HCT116 (cell line): ENCODE data around the gene GPI. TPM values are rescaled to one million over a fixed set of nuclear protein-coding genes. Genes with fewer than 3 reads are reported as not detected.

ENCODE experiments used
- ATAC-seq: fragments of 200-7000 bp; cut with Tn5 transposase; 2 replicates; pipeline ENCODE4 v1.9.1; 2020; ENCODE audit warnings: mild to moderate bottlenecking, moderate library complexity
- BruUV-seq: library from RNA; stranded (reverse); fragments of 400-500 nt; replicated peaks from 2 replicates; lab custom pipeline; 2021; lab: Mats Ljungman, UMichigan
- CTCF ChIA-PET: fragments of 300-600 bp; sonication (Branson Sonifier 250); formaldehyde crosslinking; loops from one replicate; lab custom pipeline; 2021; ENCODE audit warnings: antibody characterized with exemption; lab: Charles Lee
- POLR2A ChIA-PET: fragments of 300-600, 350-600 bp; sonication (Branson Sonifier 250); formaldehyde crosslinking; loops from one replicate; lab custom pipeline; 2021; ENCODE audit warnings: antibody characterized with exemption; lab: Charles Lee
- RAD21 ChIA-PET, 2 experiments: fragments of 300-600 bp; sonication (Branson Sonifier 250); formaldehyde crosslinking; loops; one replicate each; lab custom pipeline; 2023; ENCODE audit warnings: low total read pairs in 2 of 2; ENCODE audit not compliant: uncharacterized antibody in 2 of 2, unreplicated experiment in 2 of 2, low non-redundant PET in 1 of 2; lab: Charles Lee
- DNase-seq: peaks from one replicate; pipeline ENCODE4 v3.0.0-alpha.2; 2010; ENCODE audit warnings: low read depth, low spot score
- H2AFZ ChIP-seq: fragments of 200-600 bp; shearing (Covaris generic), sonication (generic); 2 replicates; pipeline ENCODE4 v1.6.1; 2017; ENCODE audit warnings: low read depth, mixed run types, mixed read lengths, antibody characterized with exemption, low read length; ENCODE audit not compliant: poor library complexity, severe bottlenecking
- H3K27ac ChIP-seq: 2 replicates; pipeline ENCODE4 v1.5.1; 2012; ENCODE audit warnings: low read depth, low read length
- H3K27me3 ChIP-seq: fragments of 200-600 bp; sonication (generic); 2 replicates; pipeline ENCODE4 v1.6.1; 2016; ENCODE audit warnings: mixed run types, low read length, mixed read lengths; ENCODE audit not compliant: insufficient read depth
- H3K36me3 ChIP-seq, 2 experiments: fragments of 200-500 bp in 1 of 2; fragments of 200-600 bp in 1 of 2; sonication (Bioruptor generic) in 1 of 2; sonication (generic) in 1 of 2; 2 replicates each; pipeline versions ENCODE4 v1.5.1 to v1.6.1; 2014 to 2016; ENCODE audit warnings: low read length in 2 of 2, inconsistent platforms in 1 of 2, mixed read lengths in 1 of 2, mixed run types in 1 of 2; ENCODE audit not compliant: insufficient read depth in 2 of 2, control insufficient read depth in 1 of 2
- H3K4me1 ChIP-seq, 2 experiments: fragments of 200-600 bp in 1 of 2; sonication (generic) in 1 of 2; 2 replicates each; pipeline versions ENCODE4 v1.5.1 to v1.6.1; 2012 to 2017; ENCODE audit warnings: low read length in 2 of 2, inconsistent platforms in 1 of 2, mild to moderate bottlenecking in 1 of 2, mixed read lengths in 1 of 2, mixed run types in 1 of 2, moderate library complexity in 1 of 2; ENCODE audit not compliant: insufficient read depth in 2 of 2, control insufficient read depth in 1 of 2
- H3K4me2 ChIP-seq: fragments of 200-600 bp; sonication (generic); 2 replicates; pipeline ENCODE4 v1.6.1; 2017; ENCODE audit warnings: mixed run types, low read length, mixed read lengths
- H3K4me3 ChIP-seq, 2 experiments: fragments of 200-600 bp in 1 of 2; sonication (generic) in 1 of 2; replicated peaks in 1 of 2; 2 replicates each; pipeline ENCODE4 v1.5.1; 2011 to 2016; ENCODE audit warnings: low read length in 2 of 2, control low read depth in 1 of 2, low read depth in 1 of 2, mild to moderate bottlenecking in 1 of 2, mixed read lengths in 1 of 2, mixed run types in 1 of 2
- H3K79me2 ChIP-seq: fragments of 200-600 bp; sonication (generic); 2 replicates; pipeline ENCODE4 v1.6.1; 2017; ENCODE audit warnings: mild to moderate bottlenecking, mixed run types, low read length, moderate library complexity, mixed read lengths; ENCODE audit not compliant: insufficient read depth
- H3K9ac ChIP-seq: fragments of 200-600 bp; sonication (generic); 2 replicates; pipeline ENCODE4 v1.6.1; 2016; ENCODE audit warnings: low read length, mixed read lengths
- H3K9me2 ChIP-seq: fragments of 200-600 bp; sonication (generic), shearing (Covaris generic); 2 replicates; pipeline ENCODE4 v1.6.1; 2017; ENCODE audit warnings: mixed run types, mild to moderate bottlenecking, moderate library complexity; ENCODE audit not compliant: insufficient read depth
- H3K9me3 ChIP-seq, 2 experiments: fragments of 200-500 bp in 1 of 2; fragments of 200-600 bp in 1 of 2; sonication (Bioruptor generic) in 1 of 2; sonication (generic) in 1 of 2; 2 replicates each; pipeline ENCODE4 v1.6.1; 2014 to 2017; ENCODE audit warnings: low read length in 2 of 2, mixed read lengths in 2 of 2, inconsistent platforms in 1 of 2, low read depth in 1 of 2, mild to moderate bottlenecking in 1 of 2, mixed run types in 1 of 2, moderate library complexity in 1 of 2; ENCODE audit not compliant: control insufficient read depth in 1 of 2, insufficient read depth in 1 of 2
- H4K20me1 ChIP-seq: fragments of 200-600 bp; sonication (generic), shearing (Covaris generic); 2 replicates; pipeline ENCODE4 v1.6.1; 2017; ENCODE audit warnings: mixed run types, mild to moderate bottlenecking, moderate library complexity; ENCODE audit not compliant: insufficient read depth
- CBX3 ChIP-seq: IDR thresholded peaks from 2 replicates; pipeline ENCODE4 v1.6.1; 2012; ENCODE audit warnings: low read depth
- CEBPB ChIP-seq: IDR thresholded peaks from 2 replicates; pipeline ENCODE4 v1.6.1; 2012; ENCODE audit warnings: low read depth
- EGR1 ChIP-seq: IDR thresholded peaks from 2 replicates; pipeline ENCODE4 v1.6.1; 2012; ENCODE audit warnings: low read depth
- ELF1 ChIP-seq: IDR thresholded peaks from 2 replicates; pipeline ENCODE4 v1.6.1; 2012; ENCODE audit warnings: low read depth, borderline replicate concordance
- EZH2 ChIP-seq: fragments of 200-600 bp; sonication (generic); IDR thresholded peaks from 2 replicates; pipeline ENCODE4 v1.6.1; 2017; ENCODE audit warnings: antibody characterized with exemption, mixed run types
- EZH2phosphoT487 ChIP-seq: fragments of 200-600 bp; IDR thresholded peaks from 2 replicates; pipeline ENCODE4 v1.6.1; 2018; ENCODE audit warnings: antibody characterized with exemption, borderline replicate concordance
- FOSL1 ChIP-seq: IDR thresholded peaks from 2 replicates; pipeline ENCODE4 v1.6.1; 2012; ENCODE audit warnings: low read depth
- MAX ChIP-seq: IDR thresholded peaks from 2 replicates; pipeline ENCODE4 v1.6.1; 2012
- POLR2A ChIP-seq: IDR thresholded peaks from 2 replicates; pipeline ENCODE4 v1.7.0; 2011; ENCODE audit warnings: borderline replicate concordance; ENCODE audit not compliant: insufficient read depth, insufficient read length; ENCODE audit errors: extremely low read depth
- POLR2AphosphoS5 ChIP-seq: IDR thresholded peaks from 2 replicates; pipeline ENCODE4 v1.6.1; 2011; ENCODE audit warnings: mild to moderate bottlenecking, low read depth, low read length, moderate library complexity
- RAD21 ChIP-seq: IDR thresholded peaks from 2 replicates; pipeline ENCODE4 v1.6.1; 2012; ENCODE audit warnings: low read depth, mild to moderate bottlenecking
- SIN3A ChIP-seq: IDR thresholded peaks from 2 replicates; pipeline ENCODE4 v1.6.1; 2012; ENCODE audit warnings: low read depth
- SP1 ChIP-seq: IDR thresholded peaks from 2 replicates; pipeline ENCODE4 v1.6.1; 2012; ENCODE audit warnings: low read depth
- TCF7L2 ChIP-seq: IDR thresholded peaks from 2 replicates; pipeline ENCODE4 v1.7.0; 2011; ENCODE audit warnings: borderline replicate concordance, inconsistent platforms; ENCODE audit not compliant: insufficient read depth, insufficient read length; ENCODE audit errors: extremely low read depth
- YY1 ChIP-seq: IDR thresholded peaks from 2 replicates; pipeline ENCODE4 v1.6.1; 2011; ENCODE audit warnings: low read length, low read depth, moderate library complexity, mild to moderate bottlenecking; ENCODE audit not compliant: insufficient replicate concordance; ENCODE audit errors: extremely low read depth
- ZBTB33 ChIP-seq: IDR thresholded peaks from 2 replicates; pipeline ENCODE4 v1.6.1; 2011; ENCODE audit warnings: mild to moderate bottlenecking, low read length, moderate library complexity; ENCODE audit not compliant: insufficient replicate concordance; ENCODE audit errors: extremely low read depth
- ZNF274 ChIP-seq: fragments of 200-500 bp; sonication (Bioruptor generic); IDR thresholded peaks from 2 replicates; pipeline ENCODE4 v1.6.1; 2014; ENCODE audit warnings: mild to moderate bottlenecking, low read depth, low read length, inconsistent platforms
- intact Hi-C: fragments of 100-400 bp; cut with micrococcal nuclease; formaldehyde crosslinking; loops from 2 replicates; pipeline ENCODE4 v1.10.0; 2022
- total RNA-seq: library from RNA; stranded (reverse); gene quantifications from one replicate; pipeline ENCODE4 v1.2.1, GENCODE V29; 2021; ENCODE audit not compliant: unreplicated experiment

The GPI gene
- total RNA-seq, 1 experiment from 2014 or later = 787 TPM

- Histone ChIP-seq H3K4me2 (no peak overlapping the region), H3K4me1 (peaks cover 5 to 14% of the 10 kb centered on the region in 2 experiments; a peak in 3 of 4 replicates), H4K20me1 (no peaks in the 10 kb centered on the region), H3K9me2 (no peaks in the 10 kb centered on the region), H3K79me2 (peaks cover 31% of the 10 kb centered on the region), H3K36me3 (peaks cover 28 to 32% of the 10 kb centered on the region in 2 experiments), H3K27me3 (no peaks in the 10 kb centered on the region), H2AFZ (no peak overlapping the region), H3K9ac (no peak overlapping the region), H3K9me3 (no peaks in the 10 kb centered on the region), H3K4me3 (no peak overlapping the region), H3K27ac (no peak overlapping the region)
- ATAC-seq = no peak
- ChIA-PET POLR2A (no interaction called here), RAD21 (no interaction called here), CTCF (no interaction called here)
- intact Hi-C loops = no loop called here
- DNase-seq = no peak
- BruUV-seq = no TSS peak
- no peak for TF ChIP-seq RAD21
- TF ChIP-seq SIN3A = no peak
- no peak for TF ChIP-seq EZH2phosphoT487
- no peak for TF ChIP-seq CBX3
- no peak for TF ChIP-seq ELF1
- TF ChIP-seq ZBTB33 = no peak
- TF ChIP-seq ZNF274 = no peak
- TF ChIP-seq FOSL1 = no peak
- TF ChIP-seq MAX = no peak
- TF ChIP-seq TCF7L2 = no peak
- no peak for TF ChIP-seq CEBPB
- no peak for TF ChIP-seq POLR2A
- no peak for TF ChIP-seq YY1
- no peak for TF ChIP-seq EGR1
- no peak for TF ChIP-seq SP1
- TF ChIP-seq POLR2AphosphoS5 = no peak
- TF ChIP-seq EZH2 = no peak
Observed at GRCh38 chr19:34402074-34402600, 37.1 kb downstream of the GPI start.
